SH-SY5Y (cell line): Measurements from ENCODE around the gene SIGLECL1.

ENCODE experiments used
- GATA2 ChIP-seq: IDR thresholded peaks from 2 replicates; pipeline ENCODE4 v1.6.1; 2011; ENCODE audit warnings: mild to moderate bottlenecking, low read depth, low read length
- GATA3 ChIP-seq: IDR thresholded peaks from 2 replicates; pipeline ENCODE4 v1.6.1; 2011; ENCODE audit warnings: low read depth, mild to moderate bottlenecking, low read length, moderate library complexity

GRCh38 chr19:51227966-51228365 is 22.9 kb upstream of the SIGLECL1 start:
- TF ChIP-seq GATA2 (no peak), GATA3 (no peak)
